SK-N-SH (cell line): ENCODE data around the gene CPN2. TPM values are rescaled to one million over a fixed set of nuclear protein-coding genes. Genes with fewer than 3 reads are reported as not detected.

Experiments
- CTCF ChIA-PET: fragments of 300-600, 350-600 bp; formaldehyde crosslinking; extraction: SDS; loops from one replicate; lab custom pipeline; 2021; lab: Yijun Ruan, JAX
- POLR2A ChIA-PET: fragments of 350-600 bp; sonication (Branson Sonifier 250); formaldehyde crosslinking; extraction: SDS; loops from one replicate; lab custom pipeline; 2020; ENCODE audit warnings: antibody characterized with exemption, inconsistent platforms; lab: Yijun Ruan, JAX
- DNase-seq: peaks from one replicate; pipeline ENCODE4 v3.0.0; 2012
- H2AFZ ChIP-seq: fragments of 200-600 bp; sonication (generic); 2 replicates; pipeline ENCODE4 v1.8.1; 2016; ENCODE audit warnings: antibody characterized with exemption, mild to moderate bottlenecking, low read depth
- H3F3A ChIP-seq: fragments of 200-600 bp; sonication (generic); replicated peaks from 2 replicates; pipeline ENCODE3; 2016; ENCODE audit warnings: antibody characterized with exemption, mild to moderate bottlenecking; ENCODE audit not compliant: insufficient read depth
- H3K27ac ChIP-seq, 2 experiments: fragments of 200-500 bp in 1 of 2; fragments of 200-600 bp in 1 of 2; sonication (Bioruptor generic) in 1 of 2; sonication (generic), shearing (Covaris generic) in 1 of 2; 2 replicates each; pipeline versions ENCODE4 v1.5.1 to v1.6.1; 2014 to 2016; ENCODE audit warnings: low read depth in 2 of 2, inconsistent platforms in 1 of 2, low read length in 1 of 2, mild to moderate bottlenecking in 1 of 2, mixed read lengths in 1 of 2
- H3K27me3 ChIP-seq: fragments of 200-600 bp; sonication (generic), shearing (Covaris generic); 2 replicates; pipeline ENCODE4 v1.6.1; 2016; ENCODE audit warnings: mixed run types; ENCODE audit not compliant: insufficient read depth
- H3K36me3 ChIP-seq, 2 experiments: fragments of 200-500 bp in 1 of 2; fragments of 200-600 bp in 1 of 2; sonication (Bioruptor generic) in 1 of 2; sonication (generic) in 1 of 2; replicated peaks in 1 of 2; 2 replicates each; pipeline versions ENCODE3 to v1.5.1; 2014 to 2016; ENCODE audit warnings: low read length in 1 of 2, mild to moderate bottlenecking in 1 of 2; ENCODE audit not compliant: insufficient read depth in 2 of 2, control insufficient read depth in 1 of 2
- H3K4me1 ChIP-seq, 2 experiments: fragments of 200-500 bp in 1 of 2; fragments of 200-600 bp in 1 of 2; sonication (Bioruptor generic) in 1 of 2; sonication (generic), shearing (Covaris generic) in 1 of 2; 2 replicates each; pipeline versions ENCODE4 v1.5.1 to v1.6.1; 2014 to 2016; ENCODE audit warnings: low read depth in 1 of 2, low read length in 1 of 2, mixed run types in 1 of 2; ENCODE audit not compliant: insufficient read depth in 2 of 2, control insufficient read depth in 1 of 2
- H3K4me2 ChIP-seq: fragments of 200-600 bp; sonication (generic), shearing (Covaris generic); 2 replicates; pipeline ENCODE4 v1.6.1; 2017; ENCODE audit warnings: mixed run types
- H3K4me3 ChIP-seq, 2 experiments: fragments of 200-500 bp in 1 of 2; fragments of 200-600 bp in 1 of 2; sonication (Bioruptor generic) in 1 of 2; sonication (generic), shearing (Covaris generic) in 1 of 2; 2 replicates each; pipeline versions ENCODE4 v1.5.1 to v1.8.1; 2014 to 2016; ENCODE audit warnings: low read depth in 2 of 2, inconsistent platforms in 1 of 2, low read length in 1 of 2, mild to moderate bottlenecking in 1 of 2, mixed read lengths in 1 of 2, moderate library complexity in 1 of 2
- H3K79me2 ChIP-seq: fragments of 200-600 bp; sonication (generic); 2 replicates; pipeline ENCODE4 v1.8.1; 2017; ENCODE audit warnings: mild to moderate bottlenecking; ENCODE audit not compliant: insufficient read depth
- H3K9ac ChIP-seq: fragments of 200-600 bp; sonication (generic); 2 replicates; pipeline ENCODE4 v1.6.1; 2017; ENCODE audit warnings: mixed run types
- H3K9me2 ChIP-seq: fragments of 200-600 bp; sonication (generic); 2 replicates; pipeline ENCODE4 v1.6.1; 2017; ENCODE audit warnings: mixed run types
- H3K9me3 ChIP-seq: fragments of 200-600 bp; sonication (generic); 2 replicates; pipeline ENCODE4 v1.6.1; 2017; ENCODE audit warnings: mixed run types, mild to moderate bottlenecking, moderate library complexity
- H4K20me1 ChIP-seq: fragments of 200-600 bp; sonication (generic); 2 replicates; pipeline ENCODE4 v1.6.1; 2017; ENCODE audit warnings: mild to moderate bottlenecking, mixed run types; ENCODE audit not compliant: insufficient read depth
- FOXM1 ChIP-seq: IDR thresholded peaks from 2 replicates; pipeline ENCODE4 v1.4.0; 2012; ENCODE audit warnings: low read depth, mild to moderate bottlenecking
- GABPA ChIP-seq: IDR thresholded peaks from 2 replicates; pipeline ENCODE4 v1.4.0; 2012; ENCODE audit warnings: low read depth, mild to moderate bottlenecking
- MEF2A ChIP-seq: IDR thresholded peaks from 2 replicates; pipeline ENCODE4 v1.4.0; 2012; ENCODE audit warnings: low read depth, borderline replicate concordance
- NRF1 ChIP-seq: IDR thresholded peaks from 2 replicates; pipeline ENCODE4 v1.6.1; 2012; ENCODE audit warnings: low read depth, mild to moderate bottlenecking, low read length
- RCOR1 ChIP-seq: fragments of 150-350 bp; IDR thresholded peaks from 2 replicates; pipeline ENCODE4 v1.6.1; 2017; ENCODE audit warnings: antibody characterized with exemption, low read length
- SIN3A ChIP-seq: IDR thresholded peaks from 2 replicates; pipeline ENCODE4 v1.6.1; 2012; ENCODE audit warnings: low read depth, mild to moderate bottlenecking, low read length, moderate library complexity, borderline replicate concordance
- TAF1 ChIP-seq: IDR thresholded peaks from 2 replicates; pipeline ENCODE4 v1.6.1; 2012; ENCODE audit warnings: low read depth, mild to moderate bottlenecking, low read length, moderate library complexity, borderline replicate concordance
- WGBS: methylation state at CpG from one replicate; pipeline ENCODE4 v1.1.6; 2017; ENCODE audit warnings: low lambda C conversion rate; 5-methylcytosine and 5-hydroxymethylcytosine counted together
- polyA plus RNA-seq, 3 experiments: library from polyadenylated mRNA; depleted of rRNA; stranded (reverse); fragments of >200 nt; gene quantifications; 2 replicates each; pipeline ENCODE4 v1.2.3, GENCODE V29; 2012
- TF ChIP-seq, protein P1 (sequence below): IDR thresholded peaks from 2 replicates; pipeline ENCODE4 v1.4.0; 2012; ENCODE audit warnings: low read depth, borderline replicate concordance
- TF ChIP-seq, protein P2 (sequence below): IDR thresholded peaks from 2 replicates; pipeline ENCODE4 v1.4.0; 2012; ENCODE audit warnings: low read depth
- TF ChIP-seq, protein P3 (sequence below): fragments of 150-350 bp; IDR thresholded peaks from 2 replicates; pipeline ENCODE4 v1.6.1; 2016; ENCODE audit warnings: mild to moderate bottlenecking, low read depth, low read length

The CPN2 gene
- polyA plus RNA-seq, 1 of the 3 experiments (the other 2 are of a cell fraction) = not detected

DNA sequence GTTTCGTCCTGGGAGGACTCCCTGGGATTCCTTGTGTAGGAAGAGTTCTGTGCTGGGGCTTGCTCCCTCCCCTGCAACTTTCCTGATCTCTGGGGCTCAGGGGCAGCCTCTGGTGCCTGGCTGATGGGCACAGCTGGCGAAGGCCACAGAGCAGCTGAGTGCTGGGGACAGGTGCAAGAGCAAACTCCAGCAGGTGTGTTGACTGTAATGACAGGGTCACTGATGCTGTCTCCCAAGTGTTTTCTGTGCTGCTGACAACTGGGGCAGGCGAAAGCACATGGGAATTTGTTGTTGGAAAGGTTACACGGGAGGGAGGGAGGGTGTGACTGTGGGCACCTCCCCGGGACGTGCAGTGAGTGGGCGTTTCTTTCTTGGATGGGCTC is 21.6 kb downstream of the CPN2 start:
- H2AFZ ChIP-seq = no peak overlapping the region
- POLR2A ChIA-PET = no interaction called here

DNA sequence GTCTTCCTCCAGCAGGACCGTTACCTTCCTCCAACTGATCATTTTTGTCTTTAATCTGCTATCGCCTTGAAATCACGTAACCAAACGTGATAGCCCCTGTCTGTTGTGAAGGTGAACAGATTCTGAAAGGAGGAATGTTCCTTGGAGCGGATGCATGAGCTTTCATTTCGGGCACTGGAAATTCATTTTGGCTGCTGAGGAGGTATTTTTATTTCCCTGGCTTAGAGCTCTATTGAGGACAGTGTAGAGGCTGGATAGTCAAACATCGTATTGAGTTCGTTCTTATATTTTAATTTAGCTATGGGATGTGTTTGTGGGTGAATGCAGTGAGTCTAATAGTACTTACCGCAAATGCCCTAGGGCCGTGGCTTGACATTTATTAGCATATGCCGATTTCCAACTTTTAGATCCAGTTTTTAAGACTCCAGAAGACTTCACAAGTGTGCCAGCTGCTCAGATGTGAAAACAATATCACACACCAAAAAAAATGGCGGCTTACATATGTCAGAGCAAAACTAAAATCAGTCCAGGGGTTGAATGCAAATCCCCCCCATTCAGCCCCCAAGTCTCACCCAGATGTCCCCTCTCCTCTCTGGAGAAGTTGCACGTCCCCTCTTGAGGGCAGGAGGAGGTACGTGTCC is 22.1 kb downstream of the CPN2 start:
- Histone ChIP-seq H3K4me2 (no peak overlapping the region), H2AFZ (no peak overlapping the region), H3K9ac (no peak overlapping the region), H3F3A (peaks cover 26% of the 10 kb centered on the region), H3K36me3 (no peaks in the 10 kb centered on the region), H3K27ac (no peak overlapping the region), H3K79me2 (no peaks in the 10 kb centered on the region), H3K27me3 (no peaks in the 10 kb centered on the region), H3K4me3 (no peak overlapping the region), H3K4me1 (peaks cover 5 to 34% of the 10 kb centered on the region in 2 experiments; a peak in 2 of 4 replicates), H3K9me2 (no peaks in the 10 kb centered on the region), H4K20me1 (no peaks in the 10 kb centered on the region), H3K9me3 (no peaks in the 10 kb centered on the region)
- POLR2A ChIA-PET = interaction anchor here (0.5 kb wide), 1 partner anchor 248 kb away, joined by 4 read pairs; no protein-coding TSS in a partner anchor
- no peak for DNase-seq
- TF ChIP-seq SIN3A (no peak), TAF1 (no peak), GABPA (no peak), MEF2A (no peak), RCOR1 (no peak), FOXM1 (no peak), NRF1 (no peak)
- TF ChIP-seq, protein P1, sequence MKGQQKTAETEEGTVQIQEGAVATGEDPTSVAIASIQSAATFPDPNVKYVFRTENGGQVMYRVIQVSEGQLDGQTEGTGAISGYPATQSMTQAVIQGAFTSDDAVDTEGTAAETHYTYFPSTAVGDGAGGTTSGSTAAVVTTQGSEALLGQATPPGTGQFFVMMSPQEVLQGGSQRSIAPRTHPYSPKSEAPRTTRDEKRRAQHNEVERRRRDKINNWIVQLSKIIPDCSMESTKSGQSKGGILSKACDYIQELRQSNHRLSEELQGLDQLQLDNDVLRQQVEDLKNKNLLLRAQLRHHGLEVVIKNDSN = no peak
- TF ChIP-seq, protein P2, sequence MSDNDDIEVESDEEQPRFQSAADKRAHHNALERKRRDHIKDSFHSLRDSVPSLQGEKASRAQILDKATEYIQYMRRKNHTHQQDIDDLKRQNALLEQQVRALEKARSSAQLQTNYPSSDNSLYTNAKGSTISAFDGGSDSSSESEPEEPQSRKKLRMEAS = no peak
- TF ChIP-seq, protein P3, sequence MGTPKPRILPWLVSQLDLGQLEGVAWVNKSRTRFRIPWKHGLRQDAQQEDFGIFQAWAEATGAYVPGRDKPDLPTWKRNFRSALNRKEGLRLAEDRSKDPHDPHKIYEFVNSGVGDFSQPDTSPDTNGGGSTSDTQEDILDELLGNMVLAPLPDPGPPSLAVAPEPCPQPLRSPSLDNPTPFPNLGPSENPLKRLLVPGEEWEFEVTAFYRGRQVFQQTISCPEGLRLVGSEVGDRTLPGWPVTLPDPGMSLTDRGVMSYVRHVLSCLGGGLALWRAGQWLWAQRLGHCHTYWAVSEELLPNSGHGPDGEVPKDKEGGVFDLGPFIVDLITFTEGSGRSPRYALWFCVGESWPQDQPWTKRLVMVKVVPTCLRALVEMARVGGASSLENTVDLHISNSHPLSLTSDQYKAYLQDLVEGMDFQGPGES = no peak
- CTCF ChIA-PET = interaction anchor here (0.6 to 18.8 kb wide), 6 partner anchors 13 to 663 kb away, joined by 3 to 326 read pairs (median 4); no protein-coding TSS in a partner anchor
- WGBS = 94% methylated on average over 14 of the region's 14 CpGs

More for the DNA sequence above, 21.6 kb downstream of the CPN2 start:
- Histone ChIP-seq H3K4me2 (no peak overlapping the region), H3K9me3 (no peaks in the 10 kb centered on the region), H3K79me2 (no peaks in the 10 kb centered on the region), H3K4me1 (peaks cover 5 to 29% of the 10 kb centered on the region in 2 experiments; a peak in 2 of 4 replicates), H3K9ac (no peak overlapping the region), H3K4me3 (no peak overlapping the region), H3K36me3 (no peaks in the 10 kb centered on the region), H3K27ac (no peak overlapping the region), H3K27me3 (no peaks in the 10 kb centered on the region), H3K9me2 (no peaks in the 10 kb centered on the region), H3F3A (peaks cover 26% of the 10 kb centered on the region), H4K20me1 (no peaks in the 10 kb centered on the region)
- WGBS = 92% methylated on average over 7 of the region's 7 CpGs
- TF ChIP-seq NRF1 (no peak), GABPA (no peak)
- no peak for DNase-seq
- CTCF ChIA-PET = interaction anchor here (0.6 to 18.8 kb wide), 6 partner anchors 14 to 125 kb away, joined by 3 to 326 read pairs (median 7); no protein-coding TSS in a partner anchor
